ENCODE data around the gene PATL1.

GRCh38 chr11:59669611-59670009 is 773 bp upstream of the PATL1 start:
- TF ChIP-seq POLR2A (IDR thresholded peaks at IDR 0.05) (no peak), CTCF (IDR thresholded peaks at IDR 0.05) (no peak)

Data from uterus (tissue), 2 donors.